NCI-H187 (cell line): Measurements from ENCODE around the gene PSD.
"Not testable (repeated sequence)": the region's sequence is repeated elsewhere in the genome, so short reads cannot be mapped to it uniquely, and the experiment has no call there.

ENCODE experiments used
- DNase-seq, 2 experiments: peaks; one replicate each; lab custom pipeline; 2025; lab: John Stamatoyannopoulos, UW

PSD gene

GRCh38 chr10:102418622-102419268 lies at the start of gene PSD:
TSS of gene PSD (minus strand) at chr10:102418785. CDS start at chr10:102417038, 1,747 bp downstream.
- DNase-seq: peak; percentile 45 to 46

- no peak for DNase-seq
Observed at GRCh38 chr10:102467971-102468438, 49.4 kb upstream of the PSD start.

GRCh38 chr10:102467318-102467717 lies 48.7 kb upstream of the PSD start:
- DNase-seq: no peak

- no peak for DNase-seq
Observed at GRCh38 chr10:102465466-102465865, 46.9 kb upstream of the PSD start.

GRCh38 chr10:102463983-102464382 lies 45.4 kb upstream of the PSD start:
- DNase-seq: no peak

GRCh38 chr10:102462512-102463054 lies 44.0 kb upstream of the PSD start:
- DNase-seq: no peak

- DNase-seq: peak; percentile 66 to 84
Observed at GRCh38 chr10:102461187-102462054, 42.8 kb upstream of the PSD start.

GRCh38 chr10:102460836-102461186 lies 42.2 kb upstream of the PSD start:
- DNase-seq: no peak

- no peak for DNase-seq
Observed at GRCh38 chr10:102458656-102459055, 40.1 kb upstream of the PSD start.

GRCh38 chr10:102457591-102458150 lies 39.1 kb upstream of the PSD start:
- no peak for DNase-seq

GRCh38 chr10:102455893-102456471 lies 37.4 kb upstream of the PSD start:
- no peak for DNase-seq

GRCh38 chr10:102454662-102455487 lies 36.3 kb upstream of the PSD start:
- not testable (repeated sequence) for DNase-seq

- DNase-seq: no peak
Observed at GRCh38 chr10:102453502-102453901, 34.9 kb upstream of the PSD start.

- no peak for DNase-seq
Observed at GRCh38 chr10:102452672-102453340, 34.2 kb upstream of the PSD start.

- DNase-seq: no peak
Observed at GRCh38 chr10:102451105-102451969, 32.8 kb upstream of the PSD start, which contains the start of gene C10orf95. TSS of gene C10orf95 (minus strand) at chr10:102451543. CDS start at chr10:102451093, 450 bp downstream.

- peak; percentile 66 for DNase-seq
Observed at GRCh38 chr10:102450374-102451104, 32.0 kb upstream of the PSD start.

- no peak for DNase-seq
Observed at GRCh38 chr10:102450124-102450373, 31.5 kb upstream of the PSD start.

GRCh38 chr10:102449321-102450123 lies 30.9 kb upstream of the PSD start:
- DNase-seq: peak; percentile 19 to 73
